ENCODE measurements around the gene KRT27. TPM values are rescaled to one million over a fixed set of nuclear protein-coding genes. Genes with fewer than 3 reads are reported as not detected.

KRT27 gene
- total RNA-seq, 1 experiment from 2014 or later = not detected

- H3K4me3 ChIP-seq (ENCODE audit: low read length) = no peak overlapping the region
- H3K9me2 ChIP-seq (replicated peaks; ENCODE audit: low read length) = no peaks in the 10 kb centered on the region
- no peaks in the 10 kb centered on the region for H3K4me1 ChIP-seq (ENCODE audit: insufficient read depth, low read length)
- DNase-seq = no peak
- H4K20me1 ChIP-seq (ENCODE audit: low read length) = no peaks in the 10 kb centered on the region
- no peaks in the 10 kb centered on the region for H3K27me3 ChIP-seq (ENCODE audit: low read length)
- ChIA-PET CTCF (no interaction called here), POLR2A (ENCODE audit: unreplicated experiment) (no interaction called here)
- intact Hi-C loops (cut with micrococcal nuclease) = no loop called here
- H2AFZ ChIP-seq (ENCODE audit: low read length) = no peak overlapping the region
- TF ChIP-seq, protein P1, sequence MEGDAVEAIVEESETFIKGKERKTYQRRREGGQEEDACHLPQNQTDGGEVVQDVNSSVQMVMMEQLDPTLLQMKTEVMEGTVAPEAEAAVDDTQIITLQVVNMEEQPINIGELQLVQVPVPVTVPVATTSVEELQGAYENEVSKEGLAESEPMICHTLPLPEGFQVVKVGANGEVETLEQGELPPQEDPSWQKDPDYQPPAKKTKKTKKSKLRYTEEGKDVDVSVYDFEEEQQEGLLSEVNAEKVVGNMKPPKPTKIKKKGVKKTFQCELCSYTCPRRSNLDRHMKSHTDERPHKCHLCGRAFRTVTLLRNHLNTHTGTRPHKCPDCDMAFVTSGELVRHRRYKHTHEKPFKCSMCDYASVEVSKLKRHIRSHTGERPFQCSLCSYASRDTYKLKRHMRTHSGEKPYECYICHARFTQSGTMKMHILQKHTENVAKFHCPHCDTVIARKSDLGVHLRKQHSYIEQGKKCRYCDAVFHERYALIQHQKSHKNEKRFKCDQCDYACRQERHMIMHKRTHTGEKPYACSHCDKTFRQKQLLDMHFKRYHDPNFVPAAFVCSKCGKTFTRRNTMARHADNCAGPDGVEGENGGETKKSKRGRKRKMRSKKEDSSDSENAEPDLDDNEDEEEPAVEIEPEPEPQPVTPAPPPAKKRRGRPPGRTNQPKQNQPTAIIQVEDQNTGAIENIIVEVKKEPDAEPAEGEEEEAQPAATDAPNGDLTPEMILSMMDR (conservative IDR thresholded peaks at IDR 0.05; ENCODE audit: low read depth, low read length) = no peak
- no peak for TF ChIP-seq EZH2 (IDR thresholded peaks at IDR 0.05; ENCODE audit: low read length, unreplicated experiment)
- no peak for TF ChIP-seq EZH2phosphoT487 (IDR thresholded peaks at IDR 0.05; ENCODE audit: borderline replicate concordance, low read length)
- BruUV-seq (replicated peaks) = no TSS peak
- H3K79me2 ChIP-seq (ENCODE audit: low read length) = no peaks in the 10 kb centered on the region
- ATAC-seq = no peak
- no peak overlapping the region for H3K4me2 ChIP-seq (ENCODE audit: low read length)
- H3K36me3 ChIP-seq (ENCODE audit: low read depth, low read length) = no peaks in the 10 kb centered on the region
- H3F3A ChIP-seq (ENCODE audit: low read length, unreplicated experiment) = no peaks in the 10 kb centered on the region
- no peaks in the 10 kb centered on the region for H3K9me3 ChIP-seq (ENCODE audit: low read length)
- H3K9ac ChIP-seq (ENCODE audit: low read length) = no peak overlapping the region
- H3K27ac ChIP-seq (ENCODE audit: low read length) = no peak overlapping the region
Observed at GRCh38 chr17:40794466-40794865, 12.1 kb upstream of the KRT27 start.

- ChIA-PET CTCF (no interaction called here), POLR2A (ENCODE audit: unreplicated experiment) (no interaction called here)
- Histone ChIP-seq H3K4me1 (ENCODE audit: insufficient read depth, low read length) (no peaks in the 10 kb centered on the region), H2AFZ (ENCODE audit: low read length) (no peak overlapping the region), H3F3A (ENCODE audit: low read length, unreplicated experiment) (no peaks in the 10 kb centered on the region), H3K9me3 (ENCODE audit: low read length) (no peaks in the 10 kb centered on the region), H3K9ac (ENCODE audit: low read length) (no peak overlapping the region), H3K4me3 (ENCODE audit: low read length) (no peak overlapping the region), H3K4me2 (ENCODE audit: low read length) (no peak overlapping the region), H3K27ac (ENCODE audit: low read length) (no peak overlapping the region), H4K20me1 (ENCODE audit: low read length) (no peaks in the 10 kb centered on the region), H3K36me3 (ENCODE audit: low read depth, low read length) (no peaks in the 10 kb centered on the region), H3K79me2 (ENCODE audit: low read length) (no peaks in the 10 kb centered on the region), H3K27me3 (ENCODE audit: low read length) (no peaks in the 10 kb centered on the region), H3K9me2 (replicated peaks; ENCODE audit: low read length) (no peaks in the 10 kb centered on the region)
- DNase-seq (no peak), ATAC-seq (no peak)
- intact Hi-C loops (cut with micrococcal nuclease) = no loop called here
- TF ChIP-seq, protein P1 (conservative IDR thresholded peaks at IDR 0.05; ENCODE audit: low read depth, low read length) = no peak
- no peak for TF ChIP-seq EZH2phosphoT487 (IDR thresholded peaks at IDR 0.05; ENCODE audit: borderline replicate concordance, low read length)
- TF ChIP-seq EZH2 (IDR thresholded peaks at IDR 0.05; ENCODE audit: low read length, unreplicated experiment) = no peak
- BruUV-seq (replicated peaks) = no TSS peak
Observed at GRCh38 chr17:40793832-40794231, 11.5 kb upstream of the KRT27 start.

DNA sequence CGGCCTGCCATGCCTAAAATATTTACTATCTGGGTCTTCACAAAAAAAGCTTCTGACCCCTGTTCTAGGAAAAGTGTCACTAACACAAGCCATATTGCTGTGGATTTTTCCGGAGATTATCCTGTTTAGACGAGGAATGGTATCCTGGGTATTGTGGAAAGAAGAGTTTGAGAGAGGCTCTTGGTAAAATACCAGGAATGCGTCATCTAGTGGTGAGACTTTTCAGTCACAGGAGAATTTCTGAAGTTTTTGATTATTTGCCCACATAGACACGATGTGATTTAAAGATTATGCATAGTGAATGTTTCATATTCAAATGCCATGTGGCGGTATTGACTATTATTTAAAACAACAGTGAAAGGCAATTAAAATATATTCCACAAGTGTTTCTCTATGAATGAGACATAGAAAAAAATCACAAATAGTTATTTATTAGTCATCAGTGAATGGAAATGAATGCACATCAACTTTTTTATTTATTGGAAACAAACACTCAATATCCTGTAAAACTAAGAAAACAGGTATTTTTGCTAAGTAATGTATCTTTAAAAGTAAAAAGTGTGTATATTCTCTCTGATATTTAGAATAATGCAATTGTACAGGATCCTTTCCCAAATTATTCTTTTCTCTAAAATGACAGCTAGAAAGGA is 9.6 kb upstream of the KRT27 start:
- TF ChIP-seq EZH2phosphoT487 (IDR thresholded peaks at IDR 0.05; ENCODE audit: borderline replicate concordance, low read length) = no peak
- TF ChIP-seq, protein P1 (conservative IDR thresholded peaks at IDR 0.05; ENCODE audit: low read depth, low read length) = peak; percentile 82
- Histone ChIP-seq H3K4me2 (ENCODE audit: low read length) (0 out of 2 replicates have a peak overlapping the region, but pooled peaks have one; percentile 6), H3K4me1 (ENCODE audit: insufficient read depth, low read length) (no peaks in the 10 kb centered on the region), H3K27ac (ENCODE audit: low read length) (no peak overlapping the region), H3K36me3 (ENCODE audit: low read depth, low read length) (no peaks in the 10 kb centered on the region), H3K9me3 (ENCODE audit: low read length) (no peaks in the 10 kb centered on the region), H3K9ac (ENCODE audit: low read length) (no peak overlapping the region), H3K27me3 (ENCODE audit: low read length) (no peaks in the 10 kb centered on the region), H3K79me2 (ENCODE audit: low read length) (no peaks in the 10 kb centered on the region), H4K20me1 (ENCODE audit: low read length) (no peaks in the 10 kb centered on the region), H3F3A (ENCODE audit: low read length, unreplicated experiment) (no peaks in the 10 kb centered on the region), H2AFZ (ENCODE audit: low read length) (no peak overlapping the region), H3K9me2 (replicated peaks; ENCODE audit: low read length) (no peaks in the 10 kb centered on the region), H3K4me3 (ENCODE audit: low read length) (no peak overlapping the region)
- ATAC-seq = no peak
- intact Hi-C loops (cut with micrococcal nuclease) = loop anchor here (1.0 kb wide), 2 partner anchors 172 to 177 kb away; no protein-coding TSS in a partner anchor
- ChIA-PET CTCF (interaction anchor here (1.4 kb wide), 1 partner anchor 176 kb away, joined by 5 read pairs; no protein-coding TSS in a partner anchor), POLR2A (ENCODE audit: unreplicated experiment) (no interaction called here)
- no TSS peak for BruUV-seq (replicated peaks)
- DNase-seq = peak; percentile 71

All from PC-3 (cell line).